Body of pancreas (tissue), 4 donors: Measurements from ENCODE around the gene RBP5. TPM values are rescaled to one million over a fixed set of nuclear protein-coding genes. Genes with fewer than 3 reads are reported as not detected.

Experiments used
- ATAC-seq: fragments of 150-250 bp; one replicate; pipeline ENCODE4 v1.9.1; 2016
- DNase-seq, 4 donors: peaks; one replicate each; pipeline ENCODE4 v3.0.0-alpha.2; 2019
- H3K27ac ChIP-seq, 4 donors: fragments of 200-600 bp; sonication (generic); 1 replicate in 3 of 4; 2 replicates in 1 of 4; pipeline versions ENCODE4 v1.5.1 to v1.6.1; 2016 to 2019; ENCODE audit warnings: mild to moderate bottlenecking in 1 of 4, mixed read lengths in 1 of 4, moderate library complexity in 1 of 4
- H3K27me3 ChIP-seq, 2 donors: fragments of 200-600 bp; sonication (generic); one replicate each; pipeline ENCODE4 v1.6.0; 2016; ENCODE audit warnings: mild to moderate bottlenecking in 1 of 2
- H3K36me3 ChIP-seq, 2 donors: fragments of 200-600 bp; sonication (generic); replicated peaks in 1 of 2; 2 replicates each; pipeline ENCODE4 v1.5.1; 2016; ENCODE audit warnings: low read depth in 2 of 2; ENCODE audit not compliant: insufficient read depth in 1 of 2
- H3K4me1 ChIP-seq: fragments of 200-600 bp; sonication (generic); one replicate; pipeline ENCODE4 v1.6.0; 2016
- H3K4me3 ChIP-seq, 2 donors: fragments of 200-600 bp; sonication (generic); 1 replicate in 1 of 2; 2 replicates in 1 of 2; pipeline ENCODE4 v1.5.1; 2016 to 2019
- H3K9me3 ChIP-seq, 3 donors: fragments of 200-600 bp; sonication (generic); 1 replicate in 2 of 3; 2 replicates in 1 of 3; pipeline ENCODE4 v1.5.1; 2016
- POLR2A ChIP-seq, 3 donors: fragments of 450-650 bp; IDR thresholded peaks; one replicate each; pipeline ENCODE4 v1.6.1; 2016; ENCODE audit warnings: antibody characterized with exemption in 3 of 3, mild to moderate bottlenecking in 2 of 3
- WGBS, 2 donors: methylation state at CpG; one replicate each; pipeline ENCODE4 v1.1.5; 2017; 5-methylcytosine and 5-hydroxymethylcytosine counted together
- intact Hi-C: fragments of 100-400 bp; cut with DNase I; formaldehyde crosslinking; loops from one replicate; pipeline ENCODE4 v1.15.1; 2023
- total RNA-seq, 2 donors: library from RNA; depleted of rRNA; stranded (reverse); fragments of >200 nt; gene quantifications; one replicate each; pipeline ENCODE4 v1.1.0, GENCODE V29; 2016
- TF ChIP-seq, protein P1 (sequence below), 7 experiments: fragments of 450-650 bp in 4 of 7; fragments of 200-600 bp in 3 of 7; sonication (generic) in 3 of 7; IDR thresholded peaks; one replicate each; pipeline ENCODE4 v1.5.1; 2016 to 2019; ENCODE audit warnings: antibody characterized with exemption in 7 of 7

Gene RBP5
- total RNA-seq, 2 donors from 2014 or later = 1.3 TPM; not detected in 1

DNA sequence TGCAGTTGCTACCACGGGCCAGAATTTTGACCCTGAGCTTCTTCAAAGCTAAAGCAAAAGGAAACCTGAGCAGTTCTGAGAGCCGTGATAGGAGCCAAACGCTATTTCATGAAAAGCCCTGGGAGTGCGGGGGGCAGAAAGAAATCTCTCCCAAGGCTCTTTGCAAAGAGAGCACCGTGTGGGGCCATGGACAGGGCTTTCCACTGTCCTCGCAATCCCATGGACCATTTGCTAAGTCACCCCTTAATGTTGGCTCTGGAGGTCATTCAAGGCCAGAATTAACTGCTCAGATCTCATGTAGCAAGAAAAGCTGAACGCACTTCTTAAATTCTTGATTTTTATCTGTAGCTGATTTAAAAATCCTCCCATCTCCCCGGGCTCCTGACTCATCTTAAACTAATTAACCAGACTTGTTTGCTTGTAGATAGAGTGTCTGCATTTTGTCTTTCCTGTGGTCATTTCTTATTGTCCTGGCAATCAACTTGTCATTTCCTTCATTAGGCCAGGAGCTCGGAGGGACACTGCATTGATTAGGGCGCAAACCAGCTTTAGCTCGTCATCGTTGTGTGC is 26.3 kb upstream of the RBP5 start:
- H3K4me3 ChIP-seq = no peak overlapping the region
- H3K36me3 ChIP-seq = peaks cover 0 to 2% of the 10 kb centered on the region in 2 donors
- ATAC-seq = no peak
- no peak overlapping the region for H3K27ac ChIP-seq
- no peaks in the 10 kb centered on the region for H3K27me3 ChIP-seq
- H3K4me1 ChIP-seq = no peaks in the 10 kb centered on the region
- intact Hi-C loops = no loop called here
- TF ChIP-seq, protein P1, sequence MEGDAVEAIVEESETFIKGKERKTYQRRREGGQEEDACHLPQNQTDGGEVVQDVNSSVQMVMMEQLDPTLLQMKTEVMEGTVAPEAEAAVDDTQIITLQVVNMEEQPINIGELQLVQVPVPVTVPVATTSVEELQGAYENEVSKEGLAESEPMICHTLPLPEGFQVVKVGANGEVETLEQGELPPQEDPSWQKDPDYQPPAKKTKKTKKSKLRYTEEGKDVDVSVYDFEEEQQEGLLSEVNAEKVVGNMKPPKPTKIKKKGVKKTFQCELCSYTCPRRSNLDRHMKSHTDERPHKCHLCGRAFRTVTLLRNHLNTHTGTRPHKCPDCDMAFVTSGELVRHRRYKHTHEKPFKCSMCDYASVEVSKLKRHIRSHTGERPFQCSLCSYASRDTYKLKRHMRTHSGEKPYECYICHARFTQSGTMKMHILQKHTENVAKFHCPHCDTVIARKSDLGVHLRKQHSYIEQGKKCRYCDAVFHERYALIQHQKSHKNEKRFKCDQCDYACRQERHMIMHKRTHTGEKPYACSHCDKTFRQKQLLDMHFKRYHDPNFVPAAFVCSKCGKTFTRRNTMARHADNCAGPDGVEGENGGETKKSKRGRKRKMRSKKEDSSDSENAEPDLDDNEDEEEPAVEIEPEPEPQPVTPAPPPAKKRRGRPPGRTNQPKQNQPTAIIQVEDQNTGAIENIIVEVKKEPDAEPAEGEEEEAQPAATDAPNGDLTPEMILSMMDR (IDR thresholded peaks at IDR 0.05) = no peak
- TF ChIP-seq POLR2A (IDR thresholded peaks at IDR 0.05) = no peak
- WGBS, 2 donors = 79 to 82% methylated on average over 12 of the region's 12 CpGs
- H3K9me3 ChIP-seq = no peaks in the 10 kb centered on the region
- no peak for DNase-seq

DNA sequence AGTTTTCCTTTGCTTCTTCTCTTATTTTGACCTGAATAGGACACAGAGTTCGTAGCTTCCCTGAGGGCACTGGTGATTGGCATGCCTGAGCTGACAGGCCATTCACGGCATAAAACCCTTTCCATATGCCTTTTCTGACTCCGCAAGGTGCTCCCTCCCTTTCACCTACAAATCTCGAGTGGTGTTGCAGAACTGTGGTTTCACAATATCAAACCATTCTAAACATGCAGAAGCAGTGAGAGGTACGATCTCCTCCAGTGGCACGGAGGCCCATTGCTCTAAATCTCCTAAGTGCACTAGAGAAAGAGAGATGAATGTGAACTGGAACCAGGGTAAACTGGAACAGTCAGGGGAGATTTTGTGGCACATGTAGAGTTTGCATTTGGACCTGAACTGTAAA is 25.4 kb upstream of the RBP5 start:
- no peak for TF ChIP-seq POLR2A (IDR thresholded peaks at IDR 0.05)
- intact Hi-C loops = no loop called here
- Histone ChIP-seq H3K9me3 (no peaks in the 10 kb centered on the region), H3K4me3 (no peak overlapping the region), H3K4me1 (no peaks in the 10 kb centered on the region), H3K36me3 (peaks cover 0 to 2% of the 10 kb centered on the region in 2 donors), H3K27me3 (no peaks in the 10 kb centered on the region), H3K27ac (no peak overlapping the region)
- ATAC-seq (no peak), DNase-seq (no peak)
- WGBS, 2 donors = 86 to 88% methylated on average over 6 of the region's 6 CpGs

- DNase-seq (no peak), ATAC-seq (no peak)
- intact Hi-C loops = no loop called here
- Histone ChIP-seq H3K4me1 (no peaks in the 10 kb centered on the region), H3K36me3 (peaks cover 0 to 2% of the 10 kb centered on the region in 2 donors), H3K27me3 (no peaks in the 10 kb centered on the region), H3K4me3 (no peak overlapping the region), H3K27ac (no peak overlapping the region), H3K9me3 (no peaks in the 10 kb centered on the region)
- 76 to 90% methylated on average over 4 of the region's 4 CpGs for WGBS, 2 donors
- no peak for TF ChIP-seq POLR2A (IDR thresholded peaks at IDR 0.05)
- TF ChIP-seq, protein P1 (IDR thresholded peaks at IDR 0.05) = no peak
These were observed 24.1 kb upstream of the RBP5 start for GRCh38 chr12:7152818-7153217.

- DNase-seq (no peak), ATAC-seq (no peak)
- Histone ChIP-seq H3K27ac (no peak overlapping the region), H3K9me3 (no peaks in the 10 kb centered on the region), H3K4me3 (no peak overlapping the region), H3K4me1 (no peaks in the 10 kb centered on the region), H3K36me3 (peaks cover 0 to 2% of the 10 kb centered on the region in 2 donors), H3K27me3 (no peaks in the 10 kb centered on the region)
- intact Hi-C loops = no loop called here
- 92 to 93% methylated on average over 6 of the region's 6 CpGs for WGBS, 2 donors
- TF ChIP-seq POLR2A (IDR thresholded peaks at IDR 0.05) = no peak
- TF ChIP-seq, protein P1 (IDR thresholded peaks at IDR 0.05) = no peak
These were observed 22.8 kb upstream of the RBP5 start for GRCh38 chr12:7151532-7151931.

DNA sequence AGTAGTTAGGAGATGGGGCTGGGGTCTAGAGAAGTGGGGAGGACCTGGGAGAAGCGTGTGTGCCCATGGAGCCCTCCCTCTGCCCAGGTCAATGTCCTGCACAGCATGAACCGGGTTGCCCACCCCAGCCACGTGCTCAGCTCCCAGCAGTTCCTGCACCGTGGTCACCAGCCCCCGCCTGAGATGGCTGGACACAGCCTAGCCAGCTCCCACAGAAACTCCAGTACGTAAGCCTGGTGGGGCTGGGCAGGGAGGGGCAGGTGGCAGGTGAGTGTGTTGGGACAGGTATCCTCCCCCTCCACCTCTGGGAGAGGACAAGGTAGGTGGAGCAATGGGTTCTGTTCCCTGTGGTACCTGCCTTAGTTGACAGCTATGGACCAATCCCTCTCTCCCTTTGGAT is 22.2 kb upstream of the RBP5 start:
- H3K27ac ChIP-seq = no peak overlapping the region
- no peak for DNase-seq

More for the DNA sequence above, 22.2 kb upstream of the RBP5 start:
- no peaks in the 10 kb centered on the region for H3K27me3 ChIP-seq
- H3K4me3 ChIP-seq = no peak overlapping the region
- ATAC-seq = no peak
- H3K36me3 ChIP-seq = peaks cover 0 to 2% of the 10 kb centered on the region in 2 donors
- intact Hi-C loops = no loop called here
- no peaks in the 10 kb centered on the region for H3K4me1 ChIP-seq
- WGBS, 2 donors = 80 to 88% methylated on average over 3 to 4 of the region's 6 CpGs
- TF ChIP-seq, protein P1 (IDR thresholded peaks at IDR 0.05) = no peak
- no peak for TF ChIP-seq POLR2A (IDR thresholded peaks at IDR 0.05)
- H3K9me3 ChIP-seq = no peaks in the 10 kb centered on the region
